ENCODE measurements around the gene SYT13.
"Not testable (repeated sequence)": the region's sequence is repeated elsewhere in the genome, so short reads cannot be mapped to it uniquely, and the experiment has no call there.

Gene SYT13

DNA sequence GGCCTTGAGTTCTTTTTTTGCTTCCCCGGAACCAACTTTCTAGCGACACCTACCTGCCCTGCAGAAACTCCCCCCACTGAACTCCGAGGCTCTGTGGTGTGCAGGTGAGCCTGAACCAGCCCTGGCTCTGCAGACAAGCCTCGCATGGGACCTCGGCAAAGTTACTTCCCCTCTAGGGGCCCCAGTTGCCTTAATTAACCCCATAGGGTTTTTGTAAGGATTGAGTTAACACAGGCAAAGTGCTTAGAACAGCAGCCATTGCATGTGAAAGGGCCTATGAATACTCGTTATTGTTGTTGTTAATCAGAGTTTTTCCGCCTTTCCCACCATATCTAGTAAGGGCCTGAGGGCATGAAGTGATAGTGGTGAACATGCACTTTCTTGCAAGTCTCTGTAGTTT is 12.6 kb upstream of the SYT13 start:
- H3K27ac ChIP-seq (ENCODE audit: poor library complexity, severe bottlenecking) = no peak overlapping the region
- H3K4me1 ChIP-seq (ENCODE audit: insufficient read depth, poor library complexity, severe bottlenecking) = no peaks in the 10 kb centered on the region
- ATAC-seq (ENCODE audit: low read depth) (no peak), DNase-seq (ENCODE audit: low spot score) (no peak)
- no peaks in the 10 kb centered on the region for H3K27me3 ChIP-seq (ENCODE audit: insufficient read depth, poor library complexity, severe bottlenecking)
- no peaks in the 10 kb centered on the region for H3K9me3 ChIP-seq (ENCODE audit: severe bottlenecking)
- TF ChIP-seq, protein P1, sequence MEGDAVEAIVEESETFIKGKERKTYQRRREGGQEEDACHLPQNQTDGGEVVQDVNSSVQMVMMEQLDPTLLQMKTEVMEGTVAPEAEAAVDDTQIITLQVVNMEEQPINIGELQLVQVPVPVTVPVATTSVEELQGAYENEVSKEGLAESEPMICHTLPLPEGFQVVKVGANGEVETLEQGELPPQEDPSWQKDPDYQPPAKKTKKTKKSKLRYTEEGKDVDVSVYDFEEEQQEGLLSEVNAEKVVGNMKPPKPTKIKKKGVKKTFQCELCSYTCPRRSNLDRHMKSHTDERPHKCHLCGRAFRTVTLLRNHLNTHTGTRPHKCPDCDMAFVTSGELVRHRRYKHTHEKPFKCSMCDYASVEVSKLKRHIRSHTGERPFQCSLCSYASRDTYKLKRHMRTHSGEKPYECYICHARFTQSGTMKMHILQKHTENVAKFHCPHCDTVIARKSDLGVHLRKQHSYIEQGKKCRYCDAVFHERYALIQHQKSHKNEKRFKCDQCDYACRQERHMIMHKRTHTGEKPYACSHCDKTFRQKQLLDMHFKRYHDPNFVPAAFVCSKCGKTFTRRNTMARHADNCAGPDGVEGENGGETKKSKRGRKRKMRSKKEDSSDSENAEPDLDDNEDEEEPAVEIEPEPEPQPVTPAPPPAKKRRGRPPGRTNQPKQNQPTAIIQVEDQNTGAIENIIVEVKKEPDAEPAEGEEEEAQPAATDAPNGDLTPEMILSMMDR (IDR thresholded peaks at IDR 0.05; ENCODE audit: poor library complexity, severe bottlenecking) = no peak
- no peak overlapping the region for H3K4me3 ChIP-seq (ENCODE audit: severe bottlenecking)
- H3K36me3 ChIP-seq (ENCODE audit: low read depth) = no peaks in the 10 kb centered on the region

DNA sequence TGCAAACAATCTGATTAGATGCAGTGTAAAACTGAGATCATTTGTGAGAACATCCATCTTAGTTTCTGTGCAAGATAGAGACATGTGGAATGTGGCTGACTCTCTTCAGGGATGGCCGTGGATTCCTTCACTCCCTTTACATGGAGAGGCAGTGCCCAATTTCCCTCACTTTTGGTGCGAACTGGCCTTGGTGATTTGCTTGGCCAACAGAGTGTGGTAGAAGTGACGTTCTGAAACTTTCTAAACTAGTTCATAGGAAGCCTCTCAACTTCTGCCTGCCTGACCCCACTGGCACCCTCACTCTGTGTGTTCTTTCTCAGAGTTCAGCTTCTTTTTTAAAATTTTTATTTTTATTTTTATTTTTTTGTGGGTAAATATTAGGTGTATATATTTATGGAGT is 9.9 kb upstream of the SYT13 start:
- DNase-seq (ENCODE audit: low spot score) = no peak
- no peak overlapping the region for H3K27ac ChIP-seq (ENCODE audit: poor library complexity, severe bottlenecking)
- peaks cover 10% of the 10 kb centered on the region for H3K27me3 ChIP-seq (ENCODE audit: insufficient read depth, poor library complexity, severe bottlenecking)
- H3K4me1 ChIP-seq (ENCODE audit: insufficient read depth, poor library complexity, severe bottlenecking) = no peaks in the 10 kb centered on the region
- TF ChIP-seq, protein P1 (IDR thresholded peaks at IDR 0.05; ENCODE audit: poor library complexity, severe bottlenecking) = no peak
- H3K9me3 ChIP-seq (ENCODE audit: severe bottlenecking) = no peaks in the 10 kb centered on the region
- H3K36me3 ChIP-seq (ENCODE audit: low read depth) = no peaks in the 10 kb centered on the region
- no peak for ATAC-seq (ENCODE audit: low read depth)
- no peak overlapping the region for H3K4me3 ChIP-seq (ENCODE audit: severe bottlenecking)

DNA sequence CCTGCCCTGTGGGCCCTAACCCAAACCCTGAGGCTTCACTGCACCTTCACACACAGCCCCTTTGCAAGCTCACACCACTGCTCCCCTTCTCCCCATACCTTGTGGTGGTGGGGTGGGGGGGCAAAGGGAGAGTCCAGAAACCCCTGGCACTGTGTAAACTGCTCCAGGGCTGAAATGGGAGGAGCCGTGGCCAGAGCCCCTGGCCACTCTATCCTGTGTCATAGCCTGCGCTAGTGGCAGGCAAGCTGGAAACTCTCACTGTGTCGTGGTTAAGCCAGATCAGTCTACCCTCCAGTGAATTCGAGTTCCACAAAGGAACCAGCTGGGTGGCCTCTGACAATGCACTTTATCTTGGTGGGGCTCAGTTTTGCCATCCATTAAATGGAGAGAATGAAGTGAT is 8.4 kb upstream of the SYT13 start:
- TF ChIP-seq, protein P1 (IDR thresholded peaks at IDR 0.05; ENCODE audit: poor library complexity, severe bottlenecking) = no peak

DNA sequence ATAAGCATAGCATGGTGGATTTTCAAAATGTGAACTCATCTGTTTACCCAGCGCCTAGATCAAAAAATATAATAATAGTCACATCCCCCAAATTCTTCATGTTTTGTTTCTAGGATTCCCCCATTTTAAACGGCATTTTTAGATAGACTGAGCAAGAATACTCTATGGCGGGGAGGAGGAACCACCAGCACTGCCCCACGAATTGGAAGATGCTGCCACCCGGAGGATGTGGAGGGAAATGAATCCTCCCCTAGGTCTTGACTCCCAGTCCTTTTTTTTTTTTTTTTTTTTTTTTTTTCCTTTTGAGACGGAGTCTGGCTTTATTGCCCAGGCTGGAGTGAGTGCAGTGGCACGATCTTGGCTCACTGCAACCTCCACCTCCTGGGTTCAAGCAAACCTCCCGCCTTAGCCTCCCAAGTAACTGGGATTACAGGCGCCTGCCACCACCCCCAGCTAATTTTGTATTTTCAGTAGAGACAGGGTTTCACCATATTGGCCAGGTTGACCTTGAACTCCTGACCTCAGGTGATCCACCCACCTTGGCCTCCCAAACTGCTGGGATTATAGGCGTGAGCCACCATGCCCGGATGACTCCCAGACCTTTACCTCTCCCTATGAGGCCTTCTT is 7.5 kb upstream of the SYT13 start:
- not testable (repeated sequence) for H3K27me3 ChIP-seq (ENCODE audit: insufficient read depth, poor library complexity, severe bottlenecking); H3K36me3 ChIP-seq (ENCODE audit: low read depth); H3K9me3 ChIP-seq (ENCODE audit: severe bottlenecking); H3K4me3 ChIP-seq (ENCODE audit: severe bottlenecking); H3K4me1 ChIP-seq (ENCODE audit: insufficient read depth, poor library complexity, severe bottlenecking); DNase-seq (ENCODE audit: low spot score); H3K27ac ChIP-seq (ENCODE audit: poor library complexity, severe bottlenecking)
- ATAC-seq (ENCODE audit: low read depth) = peak; percentile 88
- TF ChIP-seq, protein P1 (IDR thresholded peaks at IDR 0.05; ENCODE audit: poor library complexity, severe bottlenecking) = peak; percentile 71

More for the DNA sequence above, 8.4 kb upstream of the SYT13 start:
- no peak overlapping the region for H3K27ac ChIP-seq (ENCODE audit: poor library complexity, severe bottlenecking)
- H3K9me3 ChIP-seq (ENCODE audit: severe bottlenecking) = no peaks in the 10 kb centered on the region
- no peak overlapping the region for H3K4me3 ChIP-seq (ENCODE audit: severe bottlenecking)
- H3K27me3 ChIP-seq (ENCODE audit: insufficient read depth, poor library complexity, severe bottlenecking) = peaks cover 10% of the 10 kb centered on the region
- no peaks in the 10 kb centered on the region for H3K4me1 ChIP-seq (ENCODE audit: insufficient read depth, poor library complexity, severe bottlenecking)
- DNase-seq (ENCODE audit: low spot score) (no peak), ATAC-seq (ENCODE audit: low read depth) (no peak)
- no peaks in the 10 kb centered on the region for H3K36me3 ChIP-seq (ENCODE audit: low read depth)

DNA sequence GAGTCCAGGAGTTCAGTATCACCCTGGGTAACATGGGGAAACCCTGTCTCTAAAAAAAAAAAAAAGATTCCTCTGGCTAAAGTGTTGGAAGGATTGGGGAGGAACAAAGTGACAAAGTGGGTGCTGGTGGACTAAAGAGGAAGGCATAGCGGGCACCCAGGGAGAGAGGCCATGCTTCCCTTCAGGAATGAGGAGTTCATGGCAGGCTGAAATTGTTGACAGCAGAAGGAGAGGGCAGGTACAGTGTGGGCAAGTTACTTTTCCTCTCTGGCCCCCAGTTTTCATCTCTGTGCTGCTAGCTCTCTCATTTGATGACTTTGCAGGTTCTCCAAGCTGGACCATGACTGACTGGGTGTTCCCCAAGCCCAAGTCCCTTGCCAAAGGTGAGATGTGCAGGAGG is 4.4 kb upstream of the SYT13 start:
- TF ChIP-seq, protein P1 (IDR thresholded peaks at IDR 0.05; ENCODE audit: poor library complexity, severe bottlenecking) = no peak
- H3K4me1 ChIP-seq (ENCODE audit: insufficient read depth, poor library complexity, severe bottlenecking) = no peaks in the 10 kb centered on the region
- H3K27me3 ChIP-seq (ENCODE audit: insufficient read depth, poor library complexity, severe bottlenecking) = peaks cover 29% of the 10 kb centered on the region
- ATAC-seq (ENCODE audit: low read depth) (no peak), DNase-seq (ENCODE audit: low spot score) (no peak)
- H3K9me3 ChIP-seq (ENCODE audit: severe bottlenecking) = peaks cover 2% of the 10 kb centered on the region
- H3K27ac ChIP-seq (ENCODE audit: poor library complexity, severe bottlenecking) = no peak overlapping the region
- no peak overlapping the region for H3K4me3 ChIP-seq (ENCODE audit: severe bottlenecking)
- H3K36me3 ChIP-seq (ENCODE audit: low read depth) = no peaks in the 10 kb centered on the region

Measured in RWPE2 (cell line).